Inflammatory macrophage treated with lipopolysaccharide for 1 hour (primary cell): ENCODE measurements around the gene TNFAIP8.

Experiments
- DNase-seq, 2 donors: peaks; one replicate each; pipeline ENCODE4 v3.0.0-alpha.2; 2020 to 2022

Gene TNFAIP8

DNA sequence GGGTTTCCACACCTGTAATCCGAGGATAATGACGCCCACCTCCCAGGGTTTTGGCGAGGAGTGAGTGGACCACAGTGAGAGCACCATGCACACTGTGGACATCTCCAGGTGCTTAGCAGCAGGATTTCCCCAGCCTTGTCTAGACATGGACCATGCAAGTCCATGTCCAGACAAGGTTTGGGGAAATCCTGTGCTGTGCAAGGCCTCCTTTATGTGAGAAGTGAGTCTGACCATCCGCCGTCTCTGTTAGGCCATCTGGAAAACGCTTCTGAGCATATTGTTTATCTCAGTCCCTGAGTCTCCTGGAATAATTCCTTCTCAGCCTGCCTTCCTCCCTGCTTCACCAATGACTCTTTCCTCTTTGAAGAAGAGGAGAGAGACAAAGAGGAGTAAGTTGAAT is 26.2 kb upstream of the TNFAIP8 start:
- no peak for DNase-seq

DNA sequence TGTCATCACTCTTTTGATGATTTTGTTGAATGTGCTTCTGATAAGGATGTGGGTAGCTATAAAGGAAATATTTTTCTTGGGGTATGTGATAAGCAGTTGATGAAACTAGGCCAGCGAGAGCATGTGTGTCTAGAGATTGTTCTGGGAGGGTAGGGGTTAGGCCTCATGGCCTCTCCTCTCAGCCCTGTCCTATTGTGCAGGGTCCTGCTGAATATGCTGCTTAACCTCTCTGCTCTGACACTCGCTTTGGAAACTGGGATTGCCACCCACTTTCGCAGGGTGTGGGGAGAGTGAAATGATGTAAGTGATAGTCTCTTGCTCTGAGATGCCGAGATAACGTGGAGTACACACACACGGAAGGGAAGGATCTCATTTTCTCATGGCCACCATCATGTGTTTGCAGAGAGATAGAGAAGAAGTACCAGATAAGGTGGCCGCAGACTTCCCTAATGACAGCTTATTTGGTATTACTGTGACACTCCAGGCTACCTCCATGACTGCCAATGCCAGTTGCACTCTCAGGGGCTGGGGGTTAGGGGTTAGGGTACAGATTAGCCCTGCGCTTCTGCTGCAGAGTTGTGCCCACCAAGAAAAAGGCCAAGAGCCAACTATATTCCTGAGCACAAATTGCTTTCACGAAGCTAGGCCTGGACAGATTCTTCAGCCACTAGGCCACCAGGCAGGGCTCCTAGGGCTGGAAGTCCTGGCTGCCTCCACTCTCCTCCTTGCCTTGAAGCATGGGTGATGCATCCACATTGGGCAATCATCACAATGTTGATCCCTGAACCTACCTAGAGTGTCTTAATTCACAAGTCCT is 25.2 kb upstream of the TNFAIP8 start:
- DNase-seq, result no peak

DNA sequence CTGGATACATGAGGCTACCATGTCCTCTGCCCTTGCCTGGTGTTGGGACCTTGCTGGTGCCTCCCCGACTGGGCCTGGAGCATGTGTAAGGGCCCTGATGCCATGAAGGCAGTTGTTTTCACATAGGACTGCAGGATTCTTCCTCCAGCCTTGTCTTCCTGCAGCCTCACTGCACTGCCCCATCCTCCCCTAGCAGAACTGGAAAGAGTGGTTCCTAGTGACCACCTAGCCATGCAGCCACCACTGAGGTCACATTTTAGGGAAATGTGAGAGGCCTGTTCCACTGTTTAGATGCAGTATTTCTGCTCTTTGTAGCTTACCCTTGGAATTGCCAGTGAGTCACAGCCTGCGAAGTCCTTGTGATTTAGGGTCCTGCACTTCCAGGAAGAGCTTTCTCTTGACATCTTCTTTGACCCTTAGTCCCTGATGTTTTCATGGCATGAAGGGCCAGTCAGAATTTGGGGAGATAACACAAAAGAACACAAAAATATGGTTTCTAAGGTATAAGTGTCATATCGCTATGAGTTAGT is 24.2 kb upstream of the TNFAIP8 start:
- DNase-seq, result peak; percentile 51 to 66

DNA sequence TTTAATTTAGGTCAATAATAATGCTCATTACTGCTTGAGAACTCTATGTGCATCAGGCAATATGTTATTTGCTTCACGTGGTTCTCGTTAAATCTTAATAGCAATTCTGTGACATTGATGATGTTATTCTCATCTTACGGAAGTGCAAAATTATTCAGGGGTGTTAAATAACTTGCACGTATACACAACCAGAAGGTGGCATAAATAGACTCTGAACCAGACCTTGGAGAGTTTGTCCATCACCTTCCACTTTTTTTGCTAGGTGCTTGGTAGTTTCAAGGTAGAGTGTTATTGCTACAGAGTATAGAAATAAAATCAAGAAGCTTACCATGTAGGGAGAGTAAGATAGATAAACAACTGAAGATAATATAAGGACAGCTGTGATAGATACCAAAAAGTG is 23.6 kb upstream of the TNFAIP8 start:
- DNase-seq, result no peak

DNA sequence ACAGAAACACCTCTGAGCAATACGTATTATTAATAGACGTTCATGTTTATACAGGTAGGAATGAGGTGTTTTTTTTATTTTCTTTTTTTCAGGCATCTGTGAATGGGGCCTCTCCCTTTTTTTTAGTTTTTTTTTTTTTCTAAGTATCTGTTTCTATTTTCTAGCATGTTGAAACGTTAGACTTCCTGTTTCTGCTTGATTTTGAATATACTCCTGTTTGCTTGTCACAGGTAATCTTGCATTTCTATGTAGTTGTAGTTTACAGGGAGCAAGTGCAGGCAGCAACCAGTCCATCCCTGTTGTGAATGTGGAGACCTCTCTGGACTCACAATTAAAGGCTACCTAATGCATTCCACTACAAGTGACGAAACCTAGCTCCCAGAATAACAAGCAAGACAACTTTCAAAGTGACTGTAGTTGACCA is 22.8 kb upstream of the TNFAIP8 start:
- no peak for DNase-seq

DNA sequence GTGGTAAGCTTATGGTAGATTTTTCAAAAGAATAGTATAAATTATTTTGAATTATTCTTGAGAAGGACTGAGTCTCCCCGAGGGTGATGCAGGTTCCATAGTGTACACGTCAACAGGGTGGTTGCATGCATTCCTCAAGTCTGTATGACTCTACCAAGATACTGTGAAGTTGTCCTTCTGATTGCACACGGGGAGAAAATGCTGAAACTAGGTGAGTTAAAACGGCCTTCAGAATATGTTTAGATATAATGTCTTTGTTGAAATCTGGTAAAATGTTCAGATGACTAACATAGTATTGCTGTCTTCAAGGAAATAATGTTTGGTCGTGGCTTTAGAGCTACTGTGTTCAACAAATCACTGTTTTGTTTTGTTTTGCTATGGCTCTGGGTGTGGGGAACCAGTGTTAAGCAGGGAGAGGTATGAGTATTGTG is 22.4 kb upstream of the TNFAIP8 start:
- no peak for DNase-seq

DNA sequence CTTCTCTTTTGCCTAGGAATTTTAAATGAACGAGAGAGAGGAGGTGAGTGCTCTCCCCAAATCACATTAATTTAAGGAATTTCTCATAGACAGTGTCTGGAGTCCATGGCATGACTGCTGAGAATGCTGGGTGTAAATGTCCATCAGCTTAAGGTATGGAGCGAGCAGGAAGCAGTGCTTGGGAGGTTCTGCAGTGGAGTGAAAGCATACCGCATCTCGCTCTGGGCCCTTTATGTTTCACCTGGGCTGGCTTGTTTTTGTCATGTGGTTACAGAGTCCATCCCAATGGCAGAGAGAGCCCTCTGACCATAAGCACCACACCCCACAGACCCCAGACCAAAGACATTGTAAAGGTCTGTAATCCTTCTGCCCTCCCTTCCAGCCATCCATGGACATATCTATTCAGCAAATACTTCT is 20.6 kb upstream of the TNFAIP8 start:
- DNase-seq, result no peak

DNA sequence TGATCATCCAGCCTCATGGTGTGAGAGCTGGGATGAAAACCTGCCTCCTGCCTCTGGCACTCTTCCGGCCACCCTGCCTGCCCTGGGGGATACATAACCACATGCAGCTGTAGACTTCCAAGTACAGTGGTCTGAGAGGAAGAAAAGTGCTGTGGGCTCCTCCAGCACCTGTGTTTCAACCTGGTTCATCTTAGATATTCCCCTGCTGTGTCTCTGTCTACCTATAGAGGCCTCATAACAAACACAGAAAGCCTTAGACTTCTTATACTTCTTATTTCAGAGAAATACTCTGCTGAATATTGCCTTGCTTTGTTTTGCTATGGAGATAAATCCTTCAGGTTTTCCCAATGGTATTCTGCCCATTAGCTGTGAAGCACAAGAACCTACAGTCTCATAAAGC is 19.6 kb upstream of the TNFAIP8 start:
- DNase-seq, result no peak

DNA sequence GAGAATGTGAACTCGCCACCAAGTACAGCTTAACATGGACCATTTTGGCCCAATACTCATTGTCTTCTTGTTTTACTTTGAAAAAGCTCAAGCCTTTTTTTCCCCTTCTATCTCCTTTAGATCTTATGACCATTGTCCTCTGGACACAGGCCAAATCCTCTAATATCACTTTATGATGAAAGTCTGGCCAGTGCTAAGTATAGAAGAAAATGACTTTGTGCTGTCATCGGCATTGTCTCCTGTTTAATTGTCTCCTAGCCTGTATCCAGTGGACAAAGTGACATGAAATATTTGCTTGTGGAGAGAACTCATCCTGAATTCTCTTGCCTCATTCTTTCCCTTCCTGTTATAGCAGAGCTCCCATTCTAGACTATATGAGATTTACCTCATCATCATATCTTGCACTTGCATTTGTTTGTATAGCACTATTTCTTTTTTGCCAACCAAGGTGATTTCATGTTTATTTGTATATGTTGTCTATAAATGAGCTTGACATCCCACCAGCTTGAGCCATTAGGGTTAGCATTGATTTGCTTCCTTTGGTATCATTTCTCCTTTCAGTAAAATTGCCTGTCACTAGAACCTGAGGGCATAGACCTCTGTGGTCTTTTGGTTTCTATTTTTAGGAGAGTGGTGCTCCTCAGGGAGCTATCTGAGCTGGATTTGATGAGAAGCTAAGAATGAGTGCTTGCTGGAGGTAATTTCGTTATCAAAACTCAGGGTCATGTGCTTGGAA is 18.8 kb upstream of the TNFAIP8 start:
- DNase-seq, result no peak

DNA sequence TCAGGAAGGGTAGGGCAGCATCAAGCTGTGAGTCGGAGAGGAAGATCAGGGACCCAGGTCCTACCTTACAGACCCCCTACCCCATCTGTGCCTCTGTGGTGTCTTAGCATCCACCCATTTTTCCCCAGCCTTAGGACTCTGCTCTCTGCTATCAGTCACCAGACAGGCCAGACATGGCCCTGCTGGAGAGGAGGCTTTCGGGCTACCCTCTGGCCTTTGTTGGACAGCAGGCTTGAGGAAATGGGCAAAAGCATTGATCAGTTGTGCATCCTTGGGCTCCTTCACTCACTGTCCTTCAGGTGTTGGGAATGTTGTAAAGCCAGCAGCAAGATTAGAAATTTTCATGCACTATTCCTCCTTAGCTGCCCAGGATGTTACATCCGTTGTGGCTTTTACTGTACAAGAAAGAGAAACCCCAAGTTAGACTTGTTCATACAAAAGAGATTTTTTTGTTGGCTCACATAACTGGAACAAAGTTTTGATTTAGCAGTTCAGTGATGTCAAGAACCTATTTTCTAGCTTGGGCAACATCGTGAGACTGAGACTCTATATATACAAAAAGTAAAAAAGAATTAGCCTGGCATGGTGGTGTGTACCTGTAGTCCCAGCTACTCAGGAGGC is 17.4 kb upstream of the TNFAIP8 start:
- DNase-seq, result no peak

DNA sequence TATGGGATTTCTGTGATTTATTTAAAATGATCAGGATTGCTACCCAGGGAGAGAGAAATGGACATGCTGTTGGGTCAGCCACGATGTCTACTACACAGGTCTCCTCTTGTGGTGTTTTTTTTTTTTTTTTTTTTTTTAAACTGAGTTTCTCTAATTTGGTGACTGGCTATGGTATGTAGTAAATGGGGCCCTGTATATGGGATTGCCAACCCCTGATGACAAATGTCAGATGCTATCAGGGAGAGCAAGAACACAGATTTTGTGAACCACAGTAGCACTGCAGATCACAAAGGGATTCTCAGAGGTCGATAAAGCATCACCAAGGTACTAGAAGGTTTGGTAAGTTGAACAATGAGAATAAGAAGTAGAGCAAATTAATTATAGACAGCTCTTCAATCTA is 16.5 kb upstream of the TNFAIP8 start:
- no peak for DNase-seq

DNA sequence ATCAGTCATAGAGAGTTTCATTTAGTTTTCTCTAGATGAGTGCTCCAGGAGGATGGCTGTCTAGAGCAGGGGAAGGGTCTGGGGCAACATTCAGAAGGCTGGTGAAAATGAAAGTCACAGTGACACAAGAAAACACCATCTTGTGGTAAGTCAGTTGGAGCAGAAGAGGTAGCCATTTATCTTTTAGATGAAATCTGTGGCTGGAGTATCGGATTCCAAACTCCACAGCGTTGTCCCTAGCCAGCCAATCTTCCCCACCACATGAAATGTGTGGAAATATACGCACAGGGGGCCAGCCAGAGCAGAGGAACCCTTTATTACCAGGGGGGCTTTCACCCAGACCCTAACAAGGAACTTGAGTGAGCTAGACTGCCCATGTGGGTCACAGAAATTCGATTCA is 15.9 kb upstream of the TNFAIP8 start:
- no peak for DNase-seq

DNA sequence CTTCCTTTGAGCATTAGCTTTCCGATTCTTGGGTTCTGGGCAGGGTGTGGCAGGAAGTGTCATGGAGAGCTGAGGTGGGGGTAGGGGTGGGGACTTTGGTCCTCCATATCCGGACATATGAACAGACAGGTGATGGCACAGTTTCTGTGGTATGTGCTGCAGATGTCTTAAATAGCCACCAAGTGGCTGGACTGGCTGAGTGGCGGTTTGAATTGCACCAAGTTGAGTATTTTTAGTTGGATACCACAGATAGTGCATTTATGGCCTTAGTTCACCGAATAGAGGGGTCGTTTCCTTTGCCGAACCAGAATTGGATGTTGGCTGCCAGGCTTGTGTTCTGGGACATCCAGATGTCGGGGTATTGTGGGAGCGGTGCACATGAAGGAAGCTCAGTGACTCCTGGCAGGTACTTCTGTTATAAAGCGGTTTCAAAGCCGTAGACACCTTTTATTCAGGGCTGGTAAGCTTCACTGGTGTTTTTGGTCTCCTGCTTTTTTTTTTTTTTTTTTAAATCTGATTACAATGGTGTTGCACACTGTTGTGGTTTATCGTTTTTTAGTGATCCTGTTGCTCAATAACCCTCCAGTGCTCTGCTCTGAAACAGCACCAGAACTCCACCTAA is 15.1 kb upstream of the TNFAIP8 start:
- peak in 1 of 2 donors; percentile 33 for DNase-seq

DNA sequence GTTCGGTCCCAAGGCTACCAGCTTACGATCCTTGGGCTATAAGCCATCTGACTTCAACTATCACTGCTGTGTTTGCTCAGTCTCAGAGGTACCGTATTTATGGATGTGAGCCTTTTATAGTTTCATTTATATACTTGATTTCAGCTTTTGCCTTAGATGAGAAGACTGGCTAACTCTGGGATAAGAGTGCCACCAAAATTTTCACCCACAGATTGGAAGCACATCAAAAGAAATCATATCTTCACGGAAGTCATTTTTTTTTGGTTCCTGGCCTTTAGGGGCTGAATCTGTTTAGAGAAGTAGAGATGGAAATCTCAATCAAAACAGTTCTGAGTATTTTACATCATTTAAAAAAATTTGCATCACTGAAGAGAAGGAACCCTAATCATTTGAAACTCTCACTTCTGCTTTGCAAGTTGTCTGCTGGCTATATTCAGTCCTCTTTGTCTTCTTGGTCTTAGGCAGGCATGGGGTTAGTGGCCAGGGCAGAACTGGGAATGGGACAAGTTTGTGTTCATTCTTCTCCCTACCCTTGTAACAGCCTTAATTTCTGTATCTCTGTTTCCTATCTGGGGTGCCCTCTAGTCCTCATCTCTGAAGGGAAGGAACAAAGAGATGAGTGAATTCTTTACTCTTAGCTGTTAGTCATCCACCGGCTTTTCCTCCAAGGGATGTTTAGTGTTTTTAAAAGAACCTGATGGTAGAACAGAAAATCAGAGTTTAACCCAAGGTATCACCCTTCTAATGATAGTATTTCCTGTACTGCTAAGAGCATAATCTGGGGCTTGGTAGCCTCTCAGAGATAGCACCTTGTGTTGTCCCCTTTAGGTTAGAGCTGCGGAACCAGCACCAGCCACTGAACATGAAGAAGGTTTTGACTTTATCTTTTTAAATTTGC is 14.1 kb upstream of the TNFAIP8 start:
- DNase-seq, result peak; percentile 76 to 84

DNA sequence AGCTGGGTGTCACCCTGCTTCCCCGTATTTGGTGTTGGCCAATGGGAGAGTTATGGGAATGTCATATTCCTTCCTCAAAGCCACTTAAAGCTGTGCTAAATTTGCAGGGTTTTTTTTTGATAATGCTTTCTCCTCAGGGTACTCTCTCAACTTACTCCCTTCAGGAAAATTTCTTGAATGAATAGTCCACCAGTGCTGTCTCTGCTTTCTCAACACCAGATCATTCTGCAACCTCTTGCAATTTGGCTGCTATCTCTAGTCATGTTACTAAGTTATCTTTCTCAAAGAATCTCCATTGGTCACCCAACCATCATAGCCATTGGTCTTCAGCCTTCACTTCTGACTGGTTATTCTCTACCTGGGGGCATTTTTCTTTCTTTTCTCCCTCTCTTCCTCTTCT is 13.4 kb upstream of the TNFAIP8 start:
- DNase-seq, result peak; percentile 62 to 80

DNA sequence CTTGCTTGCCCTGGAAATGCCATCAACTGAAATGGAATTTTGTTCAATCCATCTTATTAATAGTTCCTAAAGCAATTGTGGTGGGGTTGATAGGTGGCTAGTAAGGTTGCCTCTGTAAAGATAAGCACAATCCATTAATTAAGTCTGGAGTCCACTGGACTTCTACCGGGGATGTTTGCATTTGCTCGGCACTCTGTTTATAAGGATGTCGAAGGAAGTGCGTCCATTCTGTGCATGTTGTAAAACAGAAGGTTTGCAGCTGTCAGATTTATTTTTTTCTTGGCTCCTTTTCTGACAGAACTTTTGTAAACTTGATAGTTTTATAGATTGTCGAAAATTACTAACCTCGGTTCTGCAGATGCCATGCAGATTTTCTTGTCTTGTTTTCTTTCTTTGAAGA is 12.8 kb upstream of the TNFAIP8 start:
- DNase-seq, result no peak

DNA sequence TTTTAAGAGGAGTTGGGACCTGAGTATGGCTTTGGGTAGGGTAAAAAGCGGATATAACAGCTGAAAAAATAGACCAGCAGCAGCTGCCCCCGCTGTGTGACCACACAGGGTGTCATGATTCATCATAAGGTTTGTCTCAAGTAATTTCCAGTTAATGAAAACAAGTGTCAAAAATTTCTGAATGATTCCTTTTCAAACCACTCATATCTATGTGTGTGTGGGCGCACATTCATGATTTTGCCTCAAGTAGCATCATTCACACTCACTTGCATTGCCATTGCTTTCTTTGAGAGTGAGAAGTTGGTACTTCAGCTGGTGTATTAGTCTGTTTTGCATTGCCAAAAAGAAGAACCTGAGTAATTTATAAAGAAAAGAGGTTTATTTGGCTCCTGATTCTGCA is 12.1 kb upstream of the TNFAIP8 start:
- peak; percentile 81 to 94 for DNase-seq

DNA sequence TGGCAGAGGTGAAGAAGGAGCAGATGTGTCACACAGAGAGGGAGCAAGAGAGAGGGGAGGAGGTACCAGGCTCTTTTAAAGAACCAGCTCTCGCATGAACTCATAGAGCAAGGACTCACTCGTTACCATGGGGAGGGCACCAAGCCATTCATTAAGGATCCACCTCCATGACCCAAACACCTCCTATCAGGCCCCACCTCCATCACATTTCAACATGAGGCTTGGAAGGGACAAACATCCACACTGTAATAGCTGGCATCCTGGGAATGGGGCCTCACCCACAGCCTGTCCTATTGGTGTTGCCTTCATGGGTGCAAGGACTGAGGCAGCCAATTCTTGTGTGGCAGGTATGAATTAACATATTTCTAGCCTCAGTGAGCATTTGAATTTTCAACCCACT is 11.6 kb upstream of the TNFAIP8 start:
- no peak for DNase-seq

DNA sequence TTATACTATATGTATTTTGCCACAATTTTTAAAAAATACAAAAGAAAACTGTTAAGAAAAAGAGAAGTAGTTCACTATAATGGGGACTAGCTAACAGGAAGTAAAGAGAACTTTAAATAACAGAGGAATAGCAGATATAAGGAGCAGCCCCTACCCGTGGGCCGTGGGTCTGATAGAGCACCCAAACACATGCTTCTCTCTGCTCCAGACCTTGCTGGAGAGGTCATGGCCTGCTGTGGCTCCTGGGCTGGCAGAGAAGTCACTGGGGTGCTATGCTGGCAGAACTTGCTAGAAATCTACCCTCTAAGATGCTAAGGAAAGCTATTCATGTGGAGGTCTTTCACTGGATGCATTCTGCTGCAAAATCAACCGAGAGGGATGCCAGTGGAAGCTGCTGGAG is 10.0 kb upstream of the TNFAIP8 start:
- no peak for DNase-seq

DNA sequence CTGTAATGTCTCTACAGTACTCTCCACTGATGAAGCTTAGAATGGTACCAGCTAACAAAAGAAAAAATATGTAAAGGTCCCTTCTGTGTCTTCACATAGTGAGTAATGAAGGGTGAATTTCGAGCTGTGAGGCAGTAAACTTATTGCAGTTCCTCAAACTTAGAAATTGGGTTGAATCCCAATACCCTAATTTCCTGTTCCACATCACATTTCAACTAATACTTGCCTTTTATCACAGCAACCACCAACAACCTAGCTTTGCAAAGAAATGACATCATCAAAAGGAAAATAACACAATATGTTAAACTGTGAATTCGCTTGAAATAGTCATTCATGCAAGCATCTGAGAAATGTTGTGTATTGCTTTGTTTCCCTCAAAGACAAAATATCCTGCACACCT is 9.4 kb upstream of the TNFAIP8 start:
- peak in 1 of 2 donors; percentile 46 for DNase-seq

DNA sequence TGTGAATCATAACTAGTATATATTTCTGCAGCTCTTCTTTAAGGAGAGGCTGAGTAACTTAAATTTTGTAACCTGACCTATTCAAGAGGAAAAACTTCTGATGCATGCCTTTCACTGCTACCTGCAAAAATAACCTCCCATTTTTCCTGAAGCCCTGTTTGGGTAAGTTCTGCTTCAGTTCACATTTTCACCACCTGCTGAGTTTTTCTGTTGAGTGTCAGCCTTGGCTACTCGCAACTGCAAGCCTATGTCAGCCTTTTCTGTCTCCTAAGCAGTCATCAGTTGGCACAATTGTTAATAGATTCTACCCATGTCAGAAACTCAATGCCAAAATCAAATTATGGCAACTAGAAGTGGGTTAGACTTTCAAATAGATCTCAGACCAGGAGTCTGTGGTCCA is 8.2 kb upstream of the TNFAIP8 start:
- DNase-seq, result no peak

DNA sequence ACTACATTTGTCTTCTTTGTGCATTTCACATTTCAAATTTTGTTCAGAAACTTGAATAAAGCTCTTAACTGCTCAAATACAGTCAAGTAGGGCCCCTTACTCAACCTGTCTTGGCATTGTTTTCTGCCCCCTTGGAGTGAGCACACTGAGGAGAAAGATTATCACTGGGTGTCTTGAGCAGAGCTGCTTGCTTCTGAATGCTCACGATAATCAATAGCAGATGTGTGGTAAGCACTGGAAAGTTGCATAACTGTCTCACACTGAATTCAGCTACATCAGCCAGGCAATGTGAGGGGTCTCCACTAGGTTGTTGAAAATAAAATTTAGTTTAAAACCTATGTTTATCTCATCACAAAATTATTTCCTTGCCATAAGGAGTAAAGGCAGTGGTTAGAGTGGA is 7.8 kb upstream of the TNFAIP8 start:
- no peak for DNase-seq
